OCI-LY1 (cell line): ENCODE data around the gene ADAMTS1.

Experiments
- CTCF ChIP-seq: fragments of 200-600 bp; sonication (generic), shearing (Covaris generic); IDR thresholded peaks from 2 replicates; pipeline ENCODE4 v1.5.1; 2017; ENCODE audit warnings: mild to moderate bottlenecking, antibody characterized with exemption, low read length, moderate library complexity, mixed read lengths
- EZH2 ChIP-seq: fragments of 200-600 bp; sonication (generic), shearing (Covaris generic); IDR thresholded peaks from 2 replicates; pipeline ENCODE4 v1.8.0; 2017; ENCODE audit warnings: borderline replicate concordance, mixed run types, mild to moderate bottlenecking, antibody characterized with exemption, low read length, moderate library complexity, mixed read lengths

- TF ChIP-seq EZH2 (no peak), CTCF (no peak)
Observed at GRCh38 chr21:26797878-26798456, 47.2 kb downstream of the ADAMTS1 start.
